ENCODE results near the gene CCDC39.

- no peak for TF ChIP-seq POLR2A (IDR thresholded peaks at IDR 0.05; ENCODE audit: low read length)
- TF ChIP-seq GATA1 (IDR thresholded peaks at IDR 0.05; ENCODE audit: low read depth, low read length), result no peak
Observed at GRCh38 chr3:180690061-180690460, 10.8 kb upstream of the CCDC39 start.

All from erythroblast (primary cell).